Thoracic aorta (tissue), 2 donors: ENCODE measurements around the gene GMDS. TPM values are rescaled to one million over a fixed set of nuclear protein-coding genes. Genes with fewer than 3 reads are reported as not detected.

Experiments
- ATAC-seq: fragments of 150-250 bp; one replicate; pipeline ENCODE4 v1.8.0; 2017; ENCODE audit warnings: low read depth; ENCODE audit not compliant: insufficient number of reproducible peaks, low FRiP score
- DNase-seq: peaks from one replicate; pipeline ENCODE4 v3.0.0-alpha.2; 2020; ENCODE audit warnings: low spot score
- H3K27ac ChIP-seq, 2 donors: fragments of 200-600 bp; sonication (generic); 1 replicate in 1 of 2; 2 replicates in 1 of 2; pipeline ENCODE4 v1.5.1; 2016; ENCODE audit warnings: mild to moderate bottlenecking in 2 of 2, moderate library complexity in 2 of 2
- H3K27me3 ChIP-seq: fragments of 200-600 bp; sonication (generic); replicated peaks from 2 replicates; pipeline ENCODE4 v1.6.0; 2016; ENCODE audit warnings: mild to moderate bottlenecking; ENCODE audit not compliant: insufficient read depth
- H3K36me3 ChIP-seq: fragments of 200-600 bp; sonication (generic); one replicate; pipeline ENCODE4 v1.5.1; 2016
- H3K4me1 ChIP-seq, 2 donors: fragments of 200-600 bp; sonication (generic); 1 replicate in 1 of 2; 2 replicates in 1 of 2; pipeline versions ENCODE4 v1.5.1 to v1.6.0; 2016; ENCODE audit warnings: low read depth in 2 of 2, mild to moderate bottlenecking in 1 of 2; ENCODE audit not compliant: control insufficient read depth in 1 of 2
- H3K4me3 ChIP-seq: fragments of 200-600 bp; sonication (generic); 2 replicates; pipeline ENCODE4 v1.5.1; 2016; ENCODE audit warnings: mild to moderate bottlenecking
- H3K9me3 ChIP-seq: fragments of 200-600 bp; sonication (generic); 2 replicates; pipeline ENCODE4 v1.5.1; 2016
- total RNA-seq, 2 donors: library from RNA; depleted of rRNA; stranded (reverse); fragments of >200 nt; gene quantifications; one replicate each; pipeline versions ENCODE4 v1.1.0 to v1.2.3, GENCODE V29; 2016
- TF ChIP-seq, protein P1 (sequence below): fragments of 200-600 bp; sonication (generic); IDR thresholded peaks from one replicate; pipeline ENCODE4 v1.5.1; 2019; ENCODE audit warnings: antibody characterized with exemption

The GMDS gene
- total RNA-seq, 2 donors from 2014 or later = 87.8 to 87.9 TPM

GRCh38 chr6:2191390-2191740 is 54.0 kb downstream of the GMDS start:
- Histone ChIP-seq H3K4me1 (peaks cover 4 to 6% of the 10 kb centered on the region in 2 donors), H3K27me3 (no peaks in the 10 kb centered on the region), H3K27ac (no peak overlapping the region), H3K4me3 (no peak overlapping the region), H3K9me3 (no peaks in the 10 kb centered on the region), H3K36me3 (no peaks in the 10 kb centered on the region)
- TF ChIP-seq, protein P1, sequence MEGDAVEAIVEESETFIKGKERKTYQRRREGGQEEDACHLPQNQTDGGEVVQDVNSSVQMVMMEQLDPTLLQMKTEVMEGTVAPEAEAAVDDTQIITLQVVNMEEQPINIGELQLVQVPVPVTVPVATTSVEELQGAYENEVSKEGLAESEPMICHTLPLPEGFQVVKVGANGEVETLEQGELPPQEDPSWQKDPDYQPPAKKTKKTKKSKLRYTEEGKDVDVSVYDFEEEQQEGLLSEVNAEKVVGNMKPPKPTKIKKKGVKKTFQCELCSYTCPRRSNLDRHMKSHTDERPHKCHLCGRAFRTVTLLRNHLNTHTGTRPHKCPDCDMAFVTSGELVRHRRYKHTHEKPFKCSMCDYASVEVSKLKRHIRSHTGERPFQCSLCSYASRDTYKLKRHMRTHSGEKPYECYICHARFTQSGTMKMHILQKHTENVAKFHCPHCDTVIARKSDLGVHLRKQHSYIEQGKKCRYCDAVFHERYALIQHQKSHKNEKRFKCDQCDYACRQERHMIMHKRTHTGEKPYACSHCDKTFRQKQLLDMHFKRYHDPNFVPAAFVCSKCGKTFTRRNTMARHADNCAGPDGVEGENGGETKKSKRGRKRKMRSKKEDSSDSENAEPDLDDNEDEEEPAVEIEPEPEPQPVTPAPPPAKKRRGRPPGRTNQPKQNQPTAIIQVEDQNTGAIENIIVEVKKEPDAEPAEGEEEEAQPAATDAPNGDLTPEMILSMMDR = no peak
- no peak for DNase-seq
- no peak for ATAC-seq

DNA sequence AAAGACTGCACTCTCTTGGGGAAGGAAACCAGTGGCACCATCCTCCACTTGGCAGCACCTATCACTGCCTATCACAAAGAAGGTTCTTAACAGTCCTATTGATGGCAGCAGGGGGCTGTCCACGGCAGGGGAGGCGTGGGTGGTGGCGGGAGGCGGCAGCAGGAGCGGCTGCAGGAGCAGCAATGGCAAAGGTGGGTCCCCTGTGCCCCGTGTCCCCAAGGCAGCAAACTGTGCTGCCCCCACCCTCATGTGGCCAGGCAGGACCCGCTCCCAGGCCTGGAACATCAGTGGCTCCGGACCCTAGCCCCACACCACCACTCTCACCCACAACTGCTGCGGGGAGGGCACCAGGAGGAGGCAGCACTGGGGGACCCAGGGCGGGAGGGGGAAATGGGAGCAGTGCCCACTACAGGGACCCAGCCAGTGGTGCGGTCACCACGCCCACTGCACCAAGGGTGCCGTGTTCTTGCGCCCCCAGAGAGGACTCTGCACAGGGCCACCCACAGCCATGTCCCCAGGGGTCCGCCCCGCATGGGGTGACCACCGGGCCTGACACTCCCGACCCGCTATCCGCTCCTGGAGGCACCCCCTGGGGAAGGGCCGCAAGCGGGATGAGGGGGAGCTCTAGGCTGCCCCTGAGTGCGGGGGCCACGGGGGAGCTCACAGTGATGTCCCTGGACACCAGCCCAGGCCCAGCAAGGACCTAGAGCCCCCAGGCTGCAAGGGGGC is 54.6 kb downstream of the GMDS start:
- H3K27ac ChIP-seq = no peak overlapping the region
- H3K36me3 ChIP-seq = no peaks in the 10 kb centered on the region
- DNase-seq = no peak
- TF ChIP-seq, protein P1 = no peak
- H3K4me1 ChIP-seq = peaks cover under 1 to 4% of the 10 kb centered on the region in 2 donors
- no peaks in the 10 kb centered on the region for H3K9me3 ChIP-seq
- H3K27me3 ChIP-seq = no peaks in the 10 kb centered on the region
- no peak for ATAC-seq
- H3K4me3 ChIP-seq = no peak overlapping the region

- no peak overlapping the region for H3K27ac ChIP-seq
- H3K4me1 ChIP-seq = no peaks in the 10 kb centered on the region
- H3K27me3 ChIP-seq = no peaks in the 10 kb centered on the region
- TF ChIP-seq, protein P1 = no peak
- no peak overlapping the region for H3K4me3 ChIP-seq
- H3K36me3 ChIP-seq = no peaks in the 10 kb centered on the region
- no peaks in the 10 kb centered on the region for H3K9me3 ChIP-seq
- no peak for ATAC-seq
- no peak for DNase-seq
Measured at GRCh38 chr6:2188856-2189384, 56.5 kb downstream of the GMDS start.

GRCh38 chr6:2188397-2188796 is 57.0 kb downstream of the GMDS start:
- DNase-seq (no peak), ATAC-seq (no peak)
- no peaks in the 10 kb centered on the region for H3K9me3 ChIP-seq
- no peak overlapping the region for H3K4me3 ChIP-seq
- TF ChIP-seq, protein P1 = no peak
- no peaks in the 10 kb centered on the region for H3K4me1 ChIP-seq
- H3K27ac ChIP-seq = no peak overlapping the region
- no peaks in the 10 kb centered on the region for H3K36me3 ChIP-seq
- H3K27me3 ChIP-seq = no peaks in the 10 kb centered on the region

- Histone ChIP-seq H3K27me3 (no peaks in the 10 kb centered on the region), H3K9me3 (no peaks in the 10 kb centered on the region), H3K4me1 (no peaks in the 10 kb centered on the region), H3K4me3 (no peak overlapping the region), H3K27ac (no peak overlapping the region), H3K36me3 (no peaks in the 10 kb centered on the region)
- ATAC-seq (no peak), DNase-seq (no peak)
- TF ChIP-seq, protein P1 = no peak
Measured at GRCh38 chr6:2187826-2188225, 57.6 kb downstream of the GMDS start.
